ENCODE data around the gene PRPF8. TPM values are rescaled to one million over a fixed set of nuclear protein-coding genes. Genes with fewer than 3 reads are reported as not detected.
"Not testable (repeated sequence)": the region's sequence is repeated elsewhere in the genome, so short reads cannot be mapped to it uniquely, and the experiment has no call there.

PRPF8 gene
- total RNA-seq, 1 donor = 117 TPM

- TF ChIP-seq, protein P1, sequence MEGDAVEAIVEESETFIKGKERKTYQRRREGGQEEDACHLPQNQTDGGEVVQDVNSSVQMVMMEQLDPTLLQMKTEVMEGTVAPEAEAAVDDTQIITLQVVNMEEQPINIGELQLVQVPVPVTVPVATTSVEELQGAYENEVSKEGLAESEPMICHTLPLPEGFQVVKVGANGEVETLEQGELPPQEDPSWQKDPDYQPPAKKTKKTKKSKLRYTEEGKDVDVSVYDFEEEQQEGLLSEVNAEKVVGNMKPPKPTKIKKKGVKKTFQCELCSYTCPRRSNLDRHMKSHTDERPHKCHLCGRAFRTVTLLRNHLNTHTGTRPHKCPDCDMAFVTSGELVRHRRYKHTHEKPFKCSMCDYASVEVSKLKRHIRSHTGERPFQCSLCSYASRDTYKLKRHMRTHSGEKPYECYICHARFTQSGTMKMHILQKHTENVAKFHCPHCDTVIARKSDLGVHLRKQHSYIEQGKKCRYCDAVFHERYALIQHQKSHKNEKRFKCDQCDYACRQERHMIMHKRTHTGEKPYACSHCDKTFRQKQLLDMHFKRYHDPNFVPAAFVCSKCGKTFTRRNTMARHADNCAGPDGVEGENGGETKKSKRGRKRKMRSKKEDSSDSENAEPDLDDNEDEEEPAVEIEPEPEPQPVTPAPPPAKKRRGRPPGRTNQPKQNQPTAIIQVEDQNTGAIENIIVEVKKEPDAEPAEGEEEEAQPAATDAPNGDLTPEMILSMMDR (IDR thresholded peaks at IDR 0.05; ENCODE audit: insufficient read depth, low read depth, low read length) = no peak
- DNase-seq (ENCODE audit: low read depth) = peak; percentile 39
- no peak overlapping the region for H3K4me3 ChIP-seq (ENCODE audit: low read depth, low read length)
These were observed 27.1 kb upstream of the PRPF8 start for GRCh38 chr17:1711804-1712203.

GRCh38 chr17:1710807-1711553 lies 26.3 kb upstream of the PRPF8 start:
- peak overlapping the region; percentile 68 for H3K4me3 ChIP-seq (ENCODE audit: low read depth, low read length)
- TF ChIP-seq, protein P1 (IDR thresholded peaks at IDR 0.05; ENCODE audit: insufficient read depth, low read depth, low read length) = no peak
- no peak for DNase-seq (ENCODE audit: low read depth)

- peak; percentile 79 for DNase-seq (ENCODE audit: low read depth)
- peak within 1 kb of the TSS; percentile 68 for H3K4me3 ChIP-seq (ENCODE audit: low read depth, low read length)
- TF ChIP-seq, protein P1 (IDR thresholded peaks at IDR 0.05; ENCODE audit: insufficient read depth, low read depth, low read length) = no peak
These were observed 25.5 kb upstream of the PRPF8 start, which contains the start of gene TLCD2 for GRCh38 chr17:1709971-1710806. Gene TLCD2, minus strand, starts transcription at chr17:1710377. Its CDS starts 135 bp downstream, at chr17:1710242.

DNA sequence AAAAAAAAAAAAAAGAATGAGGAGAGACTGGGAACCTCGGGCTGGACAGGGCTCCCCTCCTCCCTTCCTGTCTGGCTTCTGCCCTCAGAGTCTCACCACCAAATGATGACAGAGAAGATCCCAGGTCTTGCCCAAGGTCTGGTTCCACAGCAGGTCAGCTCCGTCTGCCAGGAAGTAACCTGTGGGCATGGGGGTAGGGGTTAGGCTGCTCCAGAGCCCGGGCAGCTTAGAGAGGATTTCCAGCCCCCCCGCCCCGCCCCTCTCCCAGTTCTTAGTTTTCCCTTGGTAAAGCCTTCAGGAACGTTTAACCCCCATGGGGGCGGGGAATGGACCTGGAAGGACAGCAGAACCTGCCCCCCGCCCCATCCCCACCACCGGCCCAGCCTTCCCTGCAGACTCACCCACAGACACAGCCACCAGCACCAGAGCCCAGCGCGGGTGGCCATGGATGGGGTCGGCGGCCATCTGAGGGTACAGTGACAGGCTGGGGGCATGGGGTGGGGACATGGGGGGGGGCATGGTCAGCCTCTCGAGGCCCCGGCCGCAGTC lies 24.8 kb upstream of the PRPF8 start:
- peak overlapping the region; percentile 68 for H3K4me3 ChIP-seq (ENCODE audit: low read depth, low read length)
- peak; percentile 63 for DNase-seq (ENCODE audit: low read depth)
- TF ChIP-seq, protein P1 (IDR thresholded peaks at IDR 0.05; ENCODE audit: insufficient read depth, low read depth, low read length) = no peak

DNA sequence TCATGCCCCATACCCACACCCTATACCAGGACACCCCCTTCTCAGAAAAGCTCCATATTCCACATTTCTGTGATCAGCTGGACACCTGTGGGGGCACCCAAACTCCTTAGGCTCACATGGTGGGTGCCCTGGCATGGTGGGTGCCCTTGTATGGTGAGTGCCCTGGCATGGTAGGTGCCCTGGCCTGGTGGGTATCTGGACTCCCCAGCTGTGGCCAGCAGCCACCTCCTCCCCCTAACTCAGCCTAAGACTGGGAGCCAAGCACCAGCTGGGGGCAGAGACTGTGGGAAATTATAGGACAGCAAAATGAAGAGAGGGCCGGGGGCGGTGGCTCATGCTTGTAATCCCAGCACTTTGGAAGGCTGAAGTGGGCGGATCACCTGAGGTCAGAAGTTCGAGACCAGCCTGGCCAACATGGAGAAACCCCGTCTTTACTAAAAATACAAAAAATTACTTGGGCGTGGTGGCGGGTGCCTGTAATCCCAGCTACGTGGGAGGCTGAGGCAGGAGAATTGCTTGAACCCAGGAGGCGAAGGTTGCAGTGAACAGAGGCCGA lies 24.2 kb upstream of the PRPF8 start:
- not testable (repeated sequence) for H3K4me3 ChIP-seq (ENCODE audit: low read depth, low read length); DNase-seq (ENCODE audit: low read depth)

DNA sequence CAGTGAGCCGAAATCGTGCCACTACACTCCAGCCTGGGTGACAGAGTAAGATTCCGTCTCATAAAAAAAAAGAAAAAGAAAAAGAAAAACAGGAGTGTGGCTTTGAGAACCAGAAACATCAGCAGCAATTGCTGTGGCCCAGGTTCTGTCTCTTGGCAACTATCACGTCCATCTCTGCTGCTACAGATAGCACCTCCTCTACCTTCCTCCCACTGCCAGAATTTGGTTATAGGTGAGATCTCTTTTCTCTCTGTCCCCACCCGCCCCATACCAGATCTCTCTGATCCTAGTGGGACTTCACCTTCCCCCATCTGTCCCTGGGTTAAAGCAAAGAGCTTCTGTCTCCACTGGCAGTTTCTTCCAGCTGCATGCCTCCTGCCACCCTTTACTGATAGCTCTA lies 22.4 kb upstream of the PRPF8 start:
- TF ChIP-seq, protein P1 (IDR thresholded peaks at IDR 0.05; ENCODE audit: insufficient read depth, low read depth, low read length) = no peak
- H3K4me3 ChIP-seq (ENCODE audit: low read depth, low read length) = no peak overlapping the region

DNA sequence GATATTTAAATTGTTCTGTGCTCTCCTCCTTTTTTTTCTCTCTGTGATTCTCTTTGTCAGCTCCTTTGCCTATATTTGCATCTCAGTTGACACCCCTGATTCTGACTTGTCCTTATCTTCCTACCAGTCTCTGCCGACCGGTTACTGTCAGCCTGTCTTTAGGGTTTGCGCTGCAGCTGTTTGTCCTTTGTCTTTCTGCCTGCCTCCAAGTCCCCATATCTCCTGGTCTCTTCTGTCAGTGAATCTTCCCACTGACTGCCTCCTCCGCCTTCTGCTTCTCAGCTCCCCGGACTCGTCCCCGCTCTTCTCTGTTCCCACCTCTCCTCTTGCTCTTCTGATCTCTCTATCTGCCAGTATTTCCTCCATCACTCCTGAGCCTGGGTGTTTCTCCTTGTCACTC lies 20.3 kb upstream of the PRPF8 start:
- H3K4me3 ChIP-seq (ENCODE audit: low read depth, low read length) = no peak overlapping the region
- TF ChIP-seq, protein P1 (IDR thresholded peaks at IDR 0.05; ENCODE audit: insufficient read depth, low read depth, low read length) = no peak
- DNase-seq (ENCODE audit: low read depth) = no peak

More for the DNA sequence above, 22.4 kb upstream of the PRPF8 start:
- no peak for DNase-seq (ENCODE audit: low read depth)

Data from fibroblast of villous mesenchyme (primary cell).